Bronchial epithelial cell (primary cell): ENCODE results near the gene ZNF831. TPM values are rescaled to one million over a fixed set of nuclear protein-coding genes. Genes with fewer than 3 reads are reported as not detected.

Experiments used
- DNase-seq: peaks from one replicate; pipeline ENCODE4 v3.0.0-alpha.2; 2010; ENCODE audit warnings: low read depth
- FAIRE-seq: peaks from 2 replicates; lab custom pipeline; 2011; peaks lifted over from hg19 to GRCh38; lab: Jason Lieb, UNC
- H3K27me3 ChIP-seq: 2 replicates; pipeline ENCODE4 v1.5.1; 2011; ENCODE audit warnings: low read length; ENCODE audit not compliant: control insufficient read depth, insufficient read depth
- H3K36me3 ChIP-seq: 2 replicates; pipeline ENCODE4 v1.5.1; 2011; ENCODE audit warnings: low read length; ENCODE audit not compliant: control insufficient read depth, insufficient read depth
- H3K4me3 ChIP-seq: 2 replicates; pipeline ENCODE4 v1.5.1; 2011; ENCODE audit warnings: mild to moderate bottlenecking, low read depth, low read length, control low read depth
- total RNA-seq: library from RNA; depleted of rRNA; stranded (reverse); fragments of >200 nt; gene quantifications from 2 replicates; pipeline ENCODE4 v1.2.1, GENCODE V29; 2014
- TF ChIP-seq, protein P1 (sequence below): IDR thresholded peaks from 2 replicates; pipeline ENCODE4 v1.5.1; 2011; ENCODE audit warnings: mild to moderate bottlenecking, moderate library complexity, low read length, control low read depth, inconsistent platforms; ENCODE audit not compliant: insufficient read depth, severe bottlenecking

Gene ZNF831
- total RNA-seq, 1 donor from 2014 or later, result not detected

DNA sequence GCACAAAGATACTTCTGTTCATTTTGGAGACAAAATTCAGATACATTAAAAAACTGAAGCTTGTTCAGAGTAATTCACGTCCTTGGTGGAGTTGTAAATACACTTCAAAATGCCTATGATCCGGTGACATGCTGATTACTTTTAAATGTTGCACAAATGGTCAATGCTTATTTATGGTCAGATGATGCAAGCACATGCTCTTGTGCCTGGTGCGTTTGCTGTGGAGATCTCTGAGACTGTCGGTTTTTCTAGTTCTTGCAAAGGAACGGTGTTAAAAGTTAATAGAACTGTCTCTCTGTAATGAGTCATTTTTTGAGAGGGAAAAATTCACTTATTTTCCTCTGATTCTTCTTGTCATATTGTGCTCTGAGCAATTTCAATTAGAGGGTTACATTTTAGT, 91.6 kb downstream of the ZNF831 start:
- DNase-seq (no peak), FAIRE-seq (no peak)
- Histone ChIP-seq H3K36me3 (no peaks in the 10 kb centered on the region), H3K4me3 (no peak overlapping the region), H3K27me3 (no peaks in the 10 kb centered on the region)
- TF ChIP-seq, protein P1, sequence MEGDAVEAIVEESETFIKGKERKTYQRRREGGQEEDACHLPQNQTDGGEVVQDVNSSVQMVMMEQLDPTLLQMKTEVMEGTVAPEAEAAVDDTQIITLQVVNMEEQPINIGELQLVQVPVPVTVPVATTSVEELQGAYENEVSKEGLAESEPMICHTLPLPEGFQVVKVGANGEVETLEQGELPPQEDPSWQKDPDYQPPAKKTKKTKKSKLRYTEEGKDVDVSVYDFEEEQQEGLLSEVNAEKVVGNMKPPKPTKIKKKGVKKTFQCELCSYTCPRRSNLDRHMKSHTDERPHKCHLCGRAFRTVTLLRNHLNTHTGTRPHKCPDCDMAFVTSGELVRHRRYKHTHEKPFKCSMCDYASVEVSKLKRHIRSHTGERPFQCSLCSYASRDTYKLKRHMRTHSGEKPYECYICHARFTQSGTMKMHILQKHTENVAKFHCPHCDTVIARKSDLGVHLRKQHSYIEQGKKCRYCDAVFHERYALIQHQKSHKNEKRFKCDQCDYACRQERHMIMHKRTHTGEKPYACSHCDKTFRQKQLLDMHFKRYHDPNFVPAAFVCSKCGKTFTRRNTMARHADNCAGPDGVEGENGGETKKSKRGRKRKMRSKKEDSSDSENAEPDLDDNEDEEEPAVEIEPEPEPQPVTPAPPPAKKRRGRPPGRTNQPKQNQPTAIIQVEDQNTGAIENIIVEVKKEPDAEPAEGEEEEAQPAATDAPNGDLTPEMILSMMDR, result no peak

DNA sequence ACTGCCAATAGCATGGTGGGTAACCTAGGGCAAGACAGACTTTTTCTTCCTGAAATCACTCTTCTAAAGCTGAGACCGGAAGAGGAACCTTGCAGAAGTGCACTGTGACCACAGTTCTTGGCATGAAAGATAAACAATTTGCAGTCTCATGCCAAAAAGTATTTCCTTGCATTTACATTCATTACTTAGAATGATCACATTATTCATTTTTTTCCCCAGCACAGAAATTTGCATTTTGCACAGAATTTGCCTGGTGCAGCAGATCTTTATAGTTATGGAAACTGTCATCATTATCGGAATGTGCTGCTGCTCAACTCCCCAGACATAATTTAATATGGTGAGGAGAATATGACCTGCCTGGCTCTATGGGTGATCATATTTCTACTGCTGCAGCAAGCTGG, 94.6 kb downstream of the ZNF831 start:
- no peak overlapping the region for H3K4me3 ChIP-seq
- H3K27me3 ChIP-seq, result no peaks in the 10 kb centered on the region
- DNase-seq (no peak), FAIRE-seq (no peak)
- H3K36me3 ChIP-seq, result no peaks in the 10 kb centered on the region
- TF ChIP-seq, protein P1, result no peak

GRCh38 chr20:59259946-59260345, 96.3 kb downstream of the ZNF831 start:
- DNase-seq, result no peak
- H3K27me3 ChIP-seq, result no peaks in the 10 kb centered on the region
- no peaks in the 10 kb centered on the region for H3K36me3 ChIP-seq
- no peak overlapping the region for H3K4me3 ChIP-seq
- FAIRE-seq, result no peak
- TF ChIP-seq, protein P1, result no peak

- TF ChIP-seq, protein P1, result no peak
- FAIRE-seq, result no peak
- Histone ChIP-seq H3K4me3 (no peak overlapping the region), H3K27me3 (no peaks in the 10 kb centered on the region), H3K36me3 (no peaks in the 10 kb centered on the region)
- DNase-seq, result no peak
These were observed 101.7 kb downstream of the ZNF831 start for GRCh38 chr20:59265298-59265697.

GRCh38 chr20:59268870-59269269, 105.2 kb downstream of the ZNF831 start:
- Histone ChIP-seq H3K27me3 (no peaks in the 10 kb centered on the region), H3K36me3 (no peaks in the 10 kb centered on the region), H3K4me3 (no peak overlapping the region)
- FAIRE-seq (no peak), DNase-seq (no peak)
- TF ChIP-seq, protein P1, result no peak

GRCh38 chr20:59269411-59270025, 105.9 kb downstream of the ZNF831 start:
- no peaks in the 10 kb centered on the region for H3K27me3 ChIP-seq

More at GRCh38 chr20:59269411-59270025, 105.9 kb downstream of the ZNF831 start:
- DNase-seq (no peak), FAIRE-seq (no peak)
- H3K4me3 ChIP-seq, result no peak overlapping the region
- no peaks in the 10 kb centered on the region for H3K36me3 ChIP-seq
- TF ChIP-seq, protein P1, result no peak
